ENCODE data around the gene CNOT11. TPM values are rescaled to one million over a fixed set of nuclear protein-coding genes. Genes with fewer than 3 reads are reported as not detected.
"Not testable (repeated sequence)": the region's sequence is repeated elsewhere in the genome, so short reads cannot be mapped to it uniquely, and the experiment has no call there.

The CNOT11 gene
- total and polyA plus RNA-seq, 2 donors (not counting 1 experiment from before 2014, with no cell fraction given): 16.3 to 53.1 TPM

DNA sequence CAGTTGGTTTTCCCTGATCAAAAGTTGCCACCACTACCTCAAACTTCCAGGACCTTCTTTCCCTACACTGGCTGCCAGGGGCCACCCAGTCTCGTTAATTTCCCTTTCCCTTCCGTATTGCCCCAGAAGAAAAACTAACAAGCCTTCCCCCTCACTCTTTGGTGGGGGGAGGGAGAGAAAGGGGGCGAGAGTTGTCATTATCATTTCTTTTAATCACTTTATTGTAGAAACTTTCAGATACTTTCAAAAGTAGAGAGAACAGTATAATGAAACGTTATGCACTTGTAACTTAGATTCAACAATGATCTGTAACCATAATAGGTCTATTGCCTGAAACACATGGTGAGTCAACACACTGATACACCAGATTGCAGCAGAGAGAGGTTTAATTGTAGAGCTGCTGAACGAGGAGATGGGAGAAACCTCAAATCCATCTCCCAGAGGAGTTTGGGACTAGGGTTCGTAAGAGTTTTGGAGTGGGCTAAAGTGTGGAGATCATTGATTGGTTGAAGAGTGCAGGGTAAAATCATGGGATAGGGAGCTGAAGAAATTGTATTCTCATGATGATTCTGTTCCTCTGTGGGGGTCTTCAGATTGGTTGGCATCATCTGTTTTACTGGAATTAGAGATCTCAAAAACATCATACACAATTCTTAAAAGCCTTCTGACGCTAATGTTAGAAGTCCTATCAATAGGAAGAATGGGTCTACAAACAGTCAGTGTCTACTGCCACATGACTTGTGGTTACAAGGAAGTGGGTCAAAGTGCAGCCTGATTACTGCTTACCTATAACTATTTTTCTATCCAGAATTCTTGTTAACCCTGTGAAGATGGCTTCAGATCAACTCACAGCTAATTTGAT lies 58.4 kb downstream of the CNOT11 start:
- Histone ChIP-seq H3K4me1 (ENCODE audit: control insufficient read depth, extremely low read depth, insufficient read depth, low read length) (peaks cover 6% of the 10 kb centered on the region), H3K79me2 (ENCODE audit: control insufficient read depth, insufficient read depth, low read length) (peaks cover 24% of the 10 kb centered on the region), H3K27ac (ENCODE audit: insufficient read depth, low read length) (no peak overlapping the region), H3K36me3 (ENCODE audit: control insufficient read depth, insufficient read depth, low read length) (peaks cover 2% of the 10 kb centered on the region), H3K27me3 (ENCODE audit: control insufficient read depth, insufficient read depth, low read length) (no peaks in the 10 kb centered on the region), H2AFZ (ENCODE audit: low read length) (no peak overlapping the region), H4K20me1 (ENCODE audit: control insufficient read depth, extremely low read depth, insufficient read depth, low read length) (peaks cover 2% of the 10 kb centered on the region), H3K9me3 (ENCODE audit: control insufficient read depth, insufficient read depth, low read depth, low read length) (no peaks in the 10 kb centered on the region), H3K4me2 (ENCODE audit: extremely low read depth, insufficient read depth, low read length) (no peak overlapping the region), H3K4me3 (replicated peaks in 1 of 4; ENCODE audit: control extremely low read depth in 1 of 4, insufficient read depth in 1 of 4, low read depth in 3 of 4, low read length in 4 of 4) (no peak overlapping the region), H3K9ac (ENCODE audit: insufficient read depth, low read length) (no peak overlapping the region)
- no peak for DNase-seq (ENCODE audit: low read depth in 2 of 2)
- TF ChIP-seq EZH2 (IDR thresholded peaks at IDR 0.05; ENCODE audit: low read length, missing control alignments): no peak
- TF ChIP-seq, protein P1, sequence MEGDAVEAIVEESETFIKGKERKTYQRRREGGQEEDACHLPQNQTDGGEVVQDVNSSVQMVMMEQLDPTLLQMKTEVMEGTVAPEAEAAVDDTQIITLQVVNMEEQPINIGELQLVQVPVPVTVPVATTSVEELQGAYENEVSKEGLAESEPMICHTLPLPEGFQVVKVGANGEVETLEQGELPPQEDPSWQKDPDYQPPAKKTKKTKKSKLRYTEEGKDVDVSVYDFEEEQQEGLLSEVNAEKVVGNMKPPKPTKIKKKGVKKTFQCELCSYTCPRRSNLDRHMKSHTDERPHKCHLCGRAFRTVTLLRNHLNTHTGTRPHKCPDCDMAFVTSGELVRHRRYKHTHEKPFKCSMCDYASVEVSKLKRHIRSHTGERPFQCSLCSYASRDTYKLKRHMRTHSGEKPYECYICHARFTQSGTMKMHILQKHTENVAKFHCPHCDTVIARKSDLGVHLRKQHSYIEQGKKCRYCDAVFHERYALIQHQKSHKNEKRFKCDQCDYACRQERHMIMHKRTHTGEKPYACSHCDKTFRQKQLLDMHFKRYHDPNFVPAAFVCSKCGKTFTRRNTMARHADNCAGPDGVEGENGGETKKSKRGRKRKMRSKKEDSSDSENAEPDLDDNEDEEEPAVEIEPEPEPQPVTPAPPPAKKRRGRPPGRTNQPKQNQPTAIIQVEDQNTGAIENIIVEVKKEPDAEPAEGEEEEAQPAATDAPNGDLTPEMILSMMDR (conservative IDR thresholded peaks at IDR 0.05 in 1 of 2, IDR thresholded peaks at IDR 0.05 in 1 of 2; ENCODE audit: low read depth in 1 of 2, low read length in 2 of 2): no peak

DNA sequence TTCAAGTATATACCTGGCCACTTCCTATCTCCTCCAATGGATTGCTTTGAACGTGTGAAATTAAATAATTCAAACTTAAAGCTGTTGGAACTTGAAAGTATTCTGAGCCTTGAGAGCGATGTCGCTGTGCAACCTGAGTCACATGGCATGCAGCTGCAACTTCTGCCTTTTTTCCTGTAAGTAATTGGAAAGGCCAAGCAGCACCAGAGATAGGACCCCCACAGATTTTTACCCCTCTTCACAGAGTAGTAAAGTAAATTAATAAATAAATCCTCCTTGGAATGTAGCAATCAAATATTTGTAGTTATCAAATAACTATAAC lies 59.0 kb downstream of the CNOT11 start:
- Histone ChIP-seq H3K4me2 (ENCODE audit: extremely low read depth, insufficient read depth, low read length) (no peak overlapping the region), H3K4me1 (ENCODE audit: control insufficient read depth, extremely low read depth, insufficient read depth, low read length) (peaks cover under 1% of the 10 kb centered on the region), H3K79me2 (ENCODE audit: control insufficient read depth, insufficient read depth, low read length) (peaks cover 18% of the 10 kb centered on the region), H3K9me3 (ENCODE audit: control insufficient read depth, insufficient read depth, low read depth, low read length) (no peaks in the 10 kb centered on the region), H3K27me3 (ENCODE audit: control insufficient read depth, insufficient read depth, low read length) (no peaks in the 10 kb centered on the region), H3K36me3 (ENCODE audit: control insufficient read depth, insufficient read depth, low read length) (no peaks in the 10 kb centered on the region), H3K27ac (ENCODE audit: insufficient read depth, low read length) (no peak overlapping the region), H3K4me3 (replicated peaks in 1 of 4; ENCODE audit: control extremely low read depth in 1 of 4, insufficient read depth in 1 of 4, low read depth in 3 of 4, low read length in 4 of 4) (no peak overlapping the region), H3K9ac (ENCODE audit: insufficient read depth, low read length) (no peak overlapping the region), H4K20me1 (ENCODE audit: control insufficient read depth, extremely low read depth, insufficient read depth, low read length) (no peaks in the 10 kb centered on the region), H2AFZ (ENCODE audit: low read length) (no peak overlapping the region)
- DNase-seq (ENCODE audit: low read depth in 2 of 2): no peak
- TF ChIP-seq, protein P1 (conservative IDR thresholded peaks at IDR 0.05 in 1 of 2, IDR thresholded peaks at IDR 0.05 in 1 of 2; ENCODE audit: low read depth in 1 of 2, low read length in 2 of 2): no peak
- TF ChIP-seq EZH2 (IDR thresholded peaks at IDR 0.05; ENCODE audit: low read length, missing control alignments): no peak

DNA sequence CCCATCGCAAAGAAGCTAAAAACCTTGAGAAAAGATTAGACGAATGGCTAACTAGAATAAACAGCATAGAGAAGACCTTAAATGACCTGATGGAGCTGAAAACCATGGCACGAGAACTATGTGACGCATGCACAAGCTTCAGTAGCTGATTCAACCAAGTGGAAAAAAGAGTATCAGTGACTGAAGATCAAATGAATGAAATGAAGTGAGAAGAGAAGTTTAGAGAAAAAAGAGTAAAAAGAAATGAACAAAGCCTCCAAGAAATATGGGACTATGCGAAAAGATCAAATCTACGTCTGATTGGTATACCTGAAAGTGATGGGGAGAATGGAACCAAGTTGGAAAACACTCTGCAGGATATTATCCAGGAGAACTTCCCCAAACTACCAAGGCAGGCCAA lies 63.9 kb downstream of the CNOT11 start:
- H3K4me2 ChIP-seq (ENCODE audit: extremely low read depth, insufficient read depth, low read length); H3K36me3 ChIP-seq (ENCODE audit: control insufficient read depth, insufficient read depth, low read length); DNase-seq (ENCODE audit: low read depth in 2 of 2); H3K9ac ChIP-seq (ENCODE audit: insufficient read depth, low read length); H3K4me1 ChIP-seq (ENCODE audit: control insufficient read depth, extremely low read depth, insufficient read depth, low read length); H3K4me3 ChIP-seq (replicated peaks in 1 of 4; ENCODE audit: control extremely low read depth in 1 of 4, insufficient read depth in 1 of 4, low read depth in 3 of 4, low read length in 4 of 4); H4K20me1 ChIP-seq (ENCODE audit: control insufficient read depth, extremely low read depth, insufficient read depth, low read length); H3K79me2 ChIP-seq (ENCODE audit: control insufficient read depth, insufficient read depth, low read length); H3K27me3 ChIP-seq (ENCODE audit: control insufficient read depth, insufficient read depth, low read length); H3K27ac ChIP-seq (ENCODE audit: insufficient read depth, low read length); H3K9me3 ChIP-seq (ENCODE audit: control insufficient read depth, insufficient read depth, low read depth, low read length); H2AFZ ChIP-seq (ENCODE audit: low read length): not testable (repeated sequence)

Other genes with a start within 250 kb of the CNOT11 start
- gene TBC1D8, start 101.5 kb upstream of the CNOT11 start, total RNA-seq: 3.3 and 3.8 TPM in 2 replicates
- gene TBC1D8, start 101.5 kb upstream of the CNOT11 start, polyA plus RNA-seq: 5.4 and 5.5 TPM in 2 replicates
- gene RNF149, start 55.8 kb downstream of the CNOT11 start, total RNA-seq: 44.7 and 49.0 TPM in 2 replicates
- 22.8 and 29.4 TPM in 2 replicates for gene RNF149, start 55.8 kb downstream of the CNOT11 start, polyA plus RNA-seq
- under 0.01 and 0.50 TPM in 2 replicates for gene CREG2, start 134.6 kb downstream of the CNOT11 start, total RNA-seq
- 0.08 and 0.84 TPM in 2 replicates for gene CREG2, start 134.6 kb downstream of the CNOT11 start, polyA plus RNA-seq
- 2.6 and 12.4 TPM in 2 replicates for gene RFX8, start 222.2 kb downstream of the CNOT11 start, total RNA-seq
- 4.3 and 10.4 TPM in 2 replicates for gene RFX8, start 222.2 kb downstream of the CNOT11 start, polyA plus RNA-seq